GM12865 (cell line): ENCODE results near the gene GNAO1.

Experiments
- DNase-seq: peaks from one replicate; pipeline ENCODE4 v3.0.0; 2010; ENCODE audit warnings: low read depth
- H3K4me3 ChIP-seq: 2 replicates; pipeline ENCODE4 v1.5.1; 2011; ENCODE audit warnings: mild to moderate bottlenecking, low read depth, low read length, control low read depth
- CTCF ChIP-seq: IDR thresholded peaks from 2 replicates; pipeline ENCODE4 v1.5.1; 2011; ENCODE audit warnings: low read length, control low read depth, low read depth, inconsistent platforms; ENCODE audit not compliant: insufficient read depth; ENCODE audit errors: missing control alignments

The GNAO1 gene

DNA sequence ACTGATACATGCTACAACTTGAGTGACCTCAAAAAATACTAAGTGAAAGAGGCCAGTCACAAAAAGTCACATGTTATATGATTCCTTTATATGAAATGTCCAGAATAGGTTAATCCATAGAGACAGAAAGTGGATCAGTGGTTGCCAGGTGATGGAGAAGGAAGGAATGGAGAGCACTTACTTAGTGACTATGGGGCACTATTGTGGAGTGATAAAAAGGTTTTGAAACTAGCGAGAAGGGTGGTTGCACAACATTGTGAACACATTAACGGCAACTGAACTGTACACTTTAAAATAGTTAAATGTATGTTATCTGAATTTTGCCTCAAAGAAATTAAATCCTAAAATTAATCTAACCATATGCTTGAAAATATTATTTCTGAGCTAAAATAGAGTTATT, 208.2 kb downstream of the GNAO1 start:
- TF ChIP-seq CTCF = no peak
- no peak for DNase-seq
- no peak overlapping the region for H3K4me3 ChIP-seq

- DNase-seq = no peak
- TF ChIP-seq CTCF = no peak
- no peak overlapping the region for H3K4me3 ChIP-seq
Measured at GRCh38 chr16:56400458-56400857, 209.2 kb downstream of the GNAO1 start.

- DNase-seq = peak; percentile 30
Measured at GRCh38 chr16:56401482-56401881, 210.2 kb downstream of the GNAO1 start.

GRCh38 chr16:56405977-56406672, 214.8 kb downstream of the GNAO1 start:
- no peak for DNase-seq
- H3K4me3 ChIP-seq = no peak overlapping the region
- TF ChIP-seq CTCF = no peak

More at GRCh38 chr16:56401482-56401881, 210.2 kb downstream of the GNAO1 start:
- TF ChIP-seq CTCF = peak; percentile 29
- no peak overlapping the region for H3K4me3 ChIP-seq
